COLO668 (cell line): ENCODE measurements around the gene PLRG1.
A peak's percentile ranks its signal among the peaks of the same experiment; 100 is the strongest.

Experiments used
- DNase-seq: peaks from one replicate; lab custom pipeline; 2025; ENCODE audit not compliant: unreplicated experiment; lab: John Stamatoyannopoulos, UW

PLRG1 gene

DNA sequence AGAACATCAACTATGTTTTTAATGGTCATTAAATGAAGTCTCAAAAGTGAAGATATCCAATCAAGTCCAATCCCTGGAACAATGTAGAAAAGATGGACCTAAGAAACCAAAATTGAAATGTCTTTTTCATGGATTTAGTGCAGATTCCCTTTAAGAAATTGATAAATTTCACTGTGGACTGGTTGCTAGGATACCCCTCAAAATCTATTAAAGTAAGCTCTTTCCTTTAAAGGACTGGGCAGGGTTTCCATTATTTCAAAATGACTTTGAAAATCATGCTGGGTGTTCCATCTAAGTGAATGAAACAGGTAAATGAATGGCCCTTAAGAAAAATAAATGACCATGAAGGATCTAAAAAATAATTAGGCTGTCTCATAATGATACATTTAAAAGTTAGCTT is 28.6 kb downstream of the PLRG1 start:
- DNase-seq = no peak

DNA sequence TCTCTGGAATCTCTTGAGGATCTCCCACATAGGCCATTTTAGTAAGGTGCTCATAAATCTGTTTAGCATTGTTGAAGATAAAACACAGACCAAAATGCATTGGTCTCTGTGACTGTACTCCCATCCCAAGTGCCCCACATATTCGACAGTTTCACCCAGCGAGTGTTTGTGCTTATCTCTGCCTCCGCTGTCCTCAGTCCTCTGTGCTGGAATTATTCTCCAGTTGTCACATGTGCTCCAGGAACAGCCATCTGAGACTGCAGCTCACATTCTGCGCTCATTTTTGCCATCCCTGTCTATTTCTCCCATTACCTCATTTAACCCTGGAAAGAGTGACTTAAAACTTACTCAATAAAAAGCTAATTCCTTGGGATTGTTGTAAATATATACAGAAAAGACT is 31.0 kb downstream of the PLRG1 start:
- no peak for DNase-seq

GRCh38 chr4:154517591-154517990 is 32.6 kb downstream of the PLRG1 start:
- no peak for DNase-seq

GRCh38 chr4:154516318-154517029 is 33.7 kb downstream of the PLRG1 start:
- DNase-seq = no peak

- DNase-seq = no peak
Measured at GRCh38 chr4:154511981-154512380, 38.2 kb downstream of the PLRG1 start.

DNA sequence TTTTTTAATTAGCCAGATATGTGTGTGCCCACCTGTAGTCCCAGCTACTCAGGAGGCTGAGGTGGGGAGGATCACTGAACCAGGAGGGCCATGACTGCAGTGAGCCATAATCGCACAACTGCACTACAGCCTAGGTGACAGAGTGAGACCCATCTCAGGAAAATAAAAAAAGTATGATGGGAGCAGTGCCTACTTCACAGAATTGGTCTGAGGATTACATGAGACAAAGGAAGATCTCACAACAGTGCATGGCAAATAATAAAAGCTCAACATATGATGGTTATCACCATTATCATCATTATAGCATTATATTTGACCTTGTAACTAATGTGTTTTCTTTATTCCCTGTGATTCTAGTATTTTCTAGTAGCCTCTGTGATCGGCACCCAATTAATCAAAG is 38.7 kb downstream of the PLRG1 start:
- DNase-seq = no peak

- no peak for DNase-seq
Measured at GRCh38 chr4:154507156-154507555, 43.0 kb downstream of the PLRG1 start.

DNA sequence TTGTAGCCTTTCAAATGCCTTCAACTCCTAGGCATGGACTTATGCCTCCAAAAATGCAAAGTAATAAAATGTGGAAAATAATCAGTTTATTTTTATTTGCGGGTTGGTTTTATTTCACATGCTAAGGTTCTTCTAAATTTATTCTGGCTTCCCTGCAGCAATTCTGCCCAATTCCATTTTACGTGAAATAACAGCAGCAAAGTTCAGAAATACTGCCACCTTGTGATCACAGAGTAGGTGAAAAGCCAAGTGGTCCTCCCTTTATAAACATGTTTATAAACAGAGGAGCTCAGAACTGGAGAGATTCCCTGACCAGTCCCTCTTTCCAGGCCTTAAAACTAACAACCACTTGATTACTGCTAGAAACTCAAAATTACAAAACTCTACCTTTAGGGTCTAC is 43.9 kb downstream of the PLRG1 start:
- DNase-seq = no peak

DNA sequence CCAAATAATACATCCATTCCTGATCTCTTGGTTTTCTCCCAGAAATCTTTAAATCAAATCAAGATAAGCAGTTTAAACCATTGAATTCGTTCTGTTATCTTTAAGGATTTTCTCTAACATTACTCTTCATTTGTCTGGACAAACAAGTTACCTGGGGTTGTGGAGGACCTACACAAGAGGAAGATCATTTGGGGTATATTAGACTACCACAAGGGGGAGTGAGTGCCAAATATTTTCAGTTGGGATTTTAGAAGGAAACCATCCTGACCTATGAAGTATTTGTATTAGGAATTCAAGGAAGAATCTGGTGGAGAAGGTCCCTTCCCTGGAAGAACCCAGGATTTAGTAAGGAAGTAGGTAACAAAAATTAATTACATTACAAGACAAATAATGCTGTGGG is 46.6 kb downstream of the PLRG1 start:
- no peak for DNase-seq

GRCh38 chr4:154502111-154502510 is 48.1 kb downstream of the PLRG1 start:
- DNase-seq = no peak

DNA sequence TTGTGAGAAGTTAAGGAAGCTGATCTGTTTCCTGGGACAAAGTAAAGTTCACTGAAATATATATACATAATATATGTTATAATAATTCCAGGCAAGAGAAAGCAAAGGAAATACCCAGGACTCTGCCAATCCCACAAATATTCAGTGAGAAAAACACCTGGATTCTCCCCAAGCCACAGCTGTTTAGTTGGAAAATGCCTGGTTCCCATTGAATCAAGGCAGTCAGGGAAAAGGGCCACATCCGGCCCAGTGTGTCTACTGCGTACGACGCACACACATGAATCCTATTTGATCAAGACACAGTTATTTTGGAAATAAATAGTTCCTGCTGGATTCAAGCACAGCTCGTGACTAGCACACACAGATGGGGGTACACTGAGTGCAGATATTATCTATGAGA is 52.3 kb downstream of the PLRG1 start:
- no peak for DNase-seq

- no peak for DNase-seq
Measured at GRCh38 chr4:154495867-154496266, 54.3 kb downstream of the PLRG1 start.

DNA sequence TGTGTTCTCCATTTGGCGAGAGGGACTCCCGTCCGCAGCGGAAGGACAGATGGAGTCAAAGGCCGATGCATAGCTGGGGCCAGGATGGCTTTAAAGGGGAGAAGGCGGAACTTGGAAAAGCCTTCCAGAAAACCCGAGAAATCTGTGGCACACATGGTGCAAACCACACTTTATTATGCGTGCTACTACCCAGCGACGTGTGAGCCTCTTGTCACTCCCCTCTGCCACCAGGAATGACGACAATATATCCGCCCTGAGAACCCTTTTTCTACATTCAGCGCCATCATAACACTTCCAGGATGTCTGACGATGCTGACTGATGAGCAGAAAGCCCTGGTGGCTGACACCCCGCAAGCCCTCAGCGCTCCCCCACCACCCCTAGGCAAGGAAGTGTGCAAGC is 57.9 kb downstream of the PLRG1 start:
- DNase-seq = no peak

DNA sequence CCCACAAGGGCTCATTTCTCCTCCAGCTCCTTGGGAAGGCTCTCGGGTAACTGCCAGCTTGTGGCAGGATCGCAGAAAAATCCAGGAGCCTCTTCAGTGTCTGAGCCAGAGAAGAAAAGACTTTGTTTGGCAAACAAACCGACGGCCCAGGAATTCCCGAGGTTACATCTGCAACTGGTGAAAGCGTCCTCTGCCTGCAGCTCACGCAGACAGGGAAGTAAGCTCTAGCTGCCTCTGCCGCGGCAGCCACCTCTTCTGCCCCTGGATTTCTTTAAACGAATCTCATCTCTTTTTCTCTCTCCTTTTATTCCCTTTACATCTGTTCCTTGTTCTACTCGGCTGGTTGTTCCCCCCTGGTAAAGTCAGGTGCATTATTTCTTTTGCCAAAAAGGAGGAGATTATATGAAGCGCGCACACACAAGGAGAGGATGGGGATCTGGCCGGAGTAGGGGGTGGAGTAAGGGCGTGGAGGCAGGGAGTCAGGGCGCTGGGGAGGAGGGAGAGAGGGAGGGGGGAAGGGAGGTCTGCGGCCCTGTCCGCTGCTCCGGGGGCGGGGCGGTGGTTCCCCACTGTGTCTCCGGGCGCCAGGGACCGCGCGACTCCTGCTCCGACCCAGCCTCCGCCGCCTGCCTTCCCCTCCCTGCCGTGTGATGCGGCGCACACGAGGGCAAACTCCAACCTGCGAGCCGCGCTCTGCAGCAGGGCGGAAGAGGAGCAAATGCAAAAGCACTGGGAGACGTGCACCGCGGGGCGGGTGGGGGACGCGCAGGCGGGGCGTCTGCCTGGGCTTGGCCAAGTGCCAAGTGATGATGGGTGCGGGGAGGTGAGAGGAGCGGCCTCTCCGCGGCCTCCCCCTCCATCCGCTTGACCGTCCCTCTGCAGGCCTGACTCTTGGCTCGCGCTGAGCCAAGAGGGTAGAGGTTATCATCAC is 58.6 kb downstream of the PLRG1 start, which contains the start of gene DCHS2:
Gene DCHS2, minus strand, starts transcription at position 459 of the 931 bp plus-strand sequence. Its CDS starts 444 bp downstream, at position 15.
- DNase-seq = peak; percentile 79

DNA sequence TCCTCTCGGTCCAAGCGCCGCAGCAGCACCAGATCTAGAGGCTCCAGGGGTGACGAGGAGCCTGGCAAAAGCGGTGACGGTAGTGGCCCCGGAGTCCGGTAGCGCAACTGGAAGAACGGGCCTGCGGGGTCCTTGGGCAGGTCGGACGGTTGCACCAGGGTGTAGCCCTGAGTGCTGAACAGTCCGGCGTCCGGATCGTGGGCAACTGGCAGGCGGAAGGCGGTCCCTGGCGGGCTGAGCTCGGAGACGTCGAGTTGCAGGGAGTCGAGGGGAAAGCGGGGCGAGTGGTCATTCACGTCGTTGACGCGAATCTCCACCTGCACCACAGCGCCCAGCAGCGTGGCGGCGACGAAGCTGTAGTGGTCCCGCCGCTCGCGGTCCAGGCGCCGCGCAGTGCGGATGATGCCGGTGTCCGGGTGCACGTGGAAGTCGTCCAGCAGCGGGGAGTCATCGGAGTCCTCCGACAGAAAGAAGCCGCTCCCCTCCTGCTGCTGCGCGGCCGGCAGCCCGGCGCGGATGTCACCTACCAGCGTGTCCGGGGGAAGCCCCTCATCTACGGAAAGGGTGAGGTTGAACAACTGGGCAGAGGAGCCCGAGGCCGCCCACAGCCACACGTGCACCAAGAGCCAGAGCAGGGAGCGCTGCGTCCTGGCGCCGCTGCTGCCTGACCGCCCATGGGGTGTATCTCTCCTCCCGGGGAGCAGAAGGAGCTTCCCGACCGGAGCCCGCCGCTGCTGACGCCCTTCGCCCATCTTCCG is 59.4 kb downstream of the PLRG1 start:
- peak; percentile 52 for DNase-seq

- no peak for DNase-seq
Measured at GRCh38 chr4:154490234-154490582, 60.0 kb downstream of the PLRG1 start.

- DNase-seq = no peak
Measured at GRCh38 chr4:154489558-154490233, 60.5 kb downstream of the PLRG1 start.

GRCh38 chr4:154487145-154487544 is 63.1 kb downstream of the PLRG1 start:
- no peak for DNase-seq

- no peak for DNase-seq
Measured at GRCh38 chr4:154485127-154485773, 65.0 kb downstream of the PLRG1 start.
